ENCODE data around the gene EIF4E1B. TPM values are rescaled to one million over a fixed set of nuclear protein-coding genes. Genes with fewer than 3 reads are reported as not detected.
A peak's percentile ranks its signal among the peaks of the same experiment; 100 is the strongest.
"Not testable (repeated sequence)": the region's sequence is repeated elsewhere in the genome, so short reads cannot be mapped to it uniquely, and the experiment has no call there.

Gene EIF4E1B, protein sequence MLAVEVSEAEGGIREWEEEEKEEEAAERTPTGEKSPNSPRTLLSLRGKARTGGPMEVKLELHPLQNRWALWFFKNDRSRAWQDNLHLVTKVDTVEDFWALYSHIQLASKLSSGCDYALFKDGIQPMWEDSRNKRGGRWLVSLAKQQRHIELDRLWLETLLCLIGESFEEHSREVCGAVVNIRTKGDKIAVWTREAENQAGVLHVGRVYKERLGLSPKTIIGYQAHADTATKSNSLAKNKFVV
- total RNA-seq (2014; rRNA removed; shearing (Covaris generic)), result not detected in 2 replicates

DNA sequence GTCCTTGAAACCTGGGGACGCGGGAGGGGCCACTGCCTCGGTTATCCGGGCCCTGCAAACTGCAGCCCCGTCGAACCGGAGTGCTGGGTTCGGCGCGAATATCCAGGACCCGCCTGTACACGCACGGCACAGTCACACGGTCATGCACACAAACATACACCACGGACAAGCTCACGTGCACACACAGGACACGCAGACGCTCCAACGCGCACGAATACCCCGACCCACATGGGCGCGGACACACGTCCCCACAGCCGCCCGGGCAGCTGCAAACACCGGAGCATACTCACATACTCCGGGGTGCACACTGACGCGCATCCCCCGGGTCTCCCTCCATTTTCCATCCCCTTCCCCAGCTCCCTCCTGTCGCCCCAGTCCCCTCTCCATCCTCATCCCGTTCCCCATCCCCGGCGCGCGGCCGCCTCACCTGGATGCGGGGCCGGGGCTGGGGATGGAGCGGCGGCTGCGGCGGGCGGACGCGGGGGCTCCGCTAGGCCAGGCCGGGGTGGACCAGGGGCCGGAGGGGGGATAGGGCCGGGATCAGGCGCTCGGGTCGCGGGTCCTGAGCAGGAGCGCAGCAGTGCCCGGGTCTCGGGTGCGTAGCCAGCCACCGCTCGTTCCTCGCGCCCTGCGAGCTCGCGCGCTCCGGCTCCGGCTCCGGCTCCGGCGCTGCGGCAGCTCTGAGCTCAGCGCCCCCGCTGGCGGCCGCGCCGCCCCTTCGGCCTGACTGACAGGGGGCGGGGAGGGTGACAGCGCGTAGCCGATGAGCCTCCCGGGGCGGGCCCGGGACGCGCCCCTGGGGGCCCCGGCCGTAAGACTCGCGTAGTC is at the start of gene EIF4E1B, which contains the start of gene SNCB:
TSS of gene EIF4E1B (plus strand) at position 823 of the 828 bp plus-strand sequence. CDS start 12,113 bp downstream, outside the sequence.
TSS of gene SNCB (minus strand) at position 682 of the 828 bp plus-strand sequence. CDS start 880 bp downstream, outside the sequence.
- peak in 1 of 2 experiments; percentile 46 for DNase-seq (ENCODE audit: low read depth in 1 of 2, low spot score in 2 of 2)
- H3K27me3 ChIP-seq (replicated peaks), result peaks cover 99% of the 10 kb centered on the region

GRCh38 chr5:176581361-176581760 is 49.1 kb upstream of the EIF4E1B start:
- Histone ChIP-seq H3K27ac (no peak overlapping the region), H3K9me3 (replicated peaks) (peaks cover 14% of the 10 kb centered on the region), H3K4me3 (no peak overlapping the region), H3K27me3 (replicated peaks) (no peaks in the 10 kb centered on the region; the same call in none of the 2 replicates), H3K4me1 (replicated peaks) (no peaks in the 10 kb centered on the region), H3K36me3 (no peaks in the 10 kb centered on the region)
- DNase-seq (ENCODE audit: low read depth in 1 of 2, low spot score in 2 of 2), result no peak

More for the DNA sequence above, at the start of gene EIF4E1B, which contains the start of gene SNCB:
- Histone ChIP-seq H3K4me1 (replicated peaks) (peaks cover 14% of the 10 kb centered on the region), H3K36me3 (no peaks in the 10 kb centered on the region), H3K9me3 (replicated peaks) (no peaks in the 10 kb centered on the region), H3K27ac (no peak within 1 kb of the TSS), H3K4me3 (peak within 1 kb of the TSS; percentile 5; the same call in 1 of the 2 replicates)

DNA sequence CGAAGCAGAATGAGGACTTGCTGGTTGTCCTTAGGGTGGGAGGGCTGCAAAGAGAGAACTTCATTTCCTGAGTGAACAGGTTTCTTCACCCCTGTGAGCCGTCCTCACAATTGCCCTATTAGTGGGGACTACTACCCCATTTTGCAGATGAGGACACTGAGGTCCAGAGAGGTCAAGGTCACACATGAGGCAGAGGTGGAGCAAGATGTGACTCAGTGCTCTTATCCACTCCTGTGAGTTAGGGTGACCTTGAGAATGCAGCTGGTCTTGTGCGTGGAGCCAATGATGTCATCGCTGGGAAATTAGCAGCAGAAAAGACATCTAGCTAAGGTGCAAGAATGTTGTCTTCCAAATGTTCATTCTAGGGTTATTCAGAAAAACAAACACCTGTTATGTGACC is 47.4 kb upstream of the EIF4E1B start:
- H3K9me3 ChIP-seq (replicated peaks), result peaks cover 16% of the 10 kb centered on the region
- H3K36me3 ChIP-seq, result no peaks in the 10 kb centered on the region
- no peaks in the 10 kb centered on the region; the same call in none of the 2 replicates for H3K27me3 ChIP-seq (replicated peaks)
- no peak for DNase-seq (ENCODE audit: low read depth in 1 of 2, low spot score in 2 of 2)
- H3K4me3 ChIP-seq, result no peak overlapping the region
- no peak overlapping the region for H3K27ac ChIP-seq
- no peaks in the 10 kb centered on the region for H3K4me1 ChIP-seq (replicated peaks)

GRCh38 chr5:176587398-176587797 is 43.1 kb upstream of the EIF4E1B start:
- no peak overlapping the region for H3K27ac ChIP-seq
- no peaks in the 10 kb centered on the region; the same call in 1 of the 2 replicates for H3K27me3 ChIP-seq (replicated peaks)
- H3K36me3 ChIP-seq, result peaks cover 6% of the 10 kb centered on the region; the same call in 1 of the 2 replicates
- H3K4me3 ChIP-seq, result no peak overlapping the region
- DNase-seq (ENCODE audit: low read depth in 1 of 2, low spot score in 2 of 2), result no peak
- peaks cover 28% of the 10 kb centered on the region for H3K9me3 ChIP-seq (replicated peaks)
- no peaks in the 10 kb centered on the region for H3K4me1 ChIP-seq (replicated peaks)

GRCh38 chr5:176588297-176588696 is 42.2 kb upstream of the EIF4E1B start:
- H3K4me3 ChIP-seq, result no peak overlapping the region
- H3K9me3 ChIP-seq (replicated peaks), result peaks cover 28% of the 10 kb centered on the region
- H3K27me3 ChIP-seq (replicated peaks), result no peaks in the 10 kb centered on the region; the same call in 1 of the 2 replicates
- no peaks in the 10 kb centered on the region for H3K4me1 ChIP-seq (replicated peaks)
- H3K36me3 ChIP-seq, result peaks cover 6% of the 10 kb centered on the region; the same call in 1 of the 2 replicates
- DNase-seq (ENCODE audit: low read depth in 1 of 2, low spot score in 2 of 2), result no peak
- no peak overlapping the region for H3K27ac ChIP-seq

- Histone ChIP-seq H3K4me3 (no peak overlapping the region), H3K36me3 (peaks cover 6% of the 10 kb centered on the region; the same call in 1 of the 2 replicates), H3K27me3 (replicated peaks) (no peaks in the 10 kb centered on the region; the same call in 1 of the 2 replicates), H3K27ac (no peak overlapping the region), H3K4me1 (replicated peaks) (no peaks in the 10 kb centered on the region), H3K9me3 (replicated peaks) (peaks cover 27% of the 10 kb centered on the region)
- no peak for DNase-seq (ENCODE audit: low read depth in 1 of 2, low spot score in 2 of 2)
These were observed 41.3 kb upstream of the EIF4E1B start for GRCh38 chr5:176589039-176589769.

- DNase-seq (ENCODE audit: low read depth in 1 of 2, low spot score in 2 of 2), result no peak
- no peaks in the 10 kb centered on the region; the same call in 1 of the 2 replicates for H3K27me3 ChIP-seq (replicated peaks)
- H3K4me1 ChIP-seq (replicated peaks), result no peaks in the 10 kb centered on the region
- no peak overlapping the region for H3K4me3 ChIP-seq
- no peak overlapping the region for H3K27ac ChIP-seq
- peaks cover 17% of the 10 kb centered on the region for H3K9me3 ChIP-seq (replicated peaks)
- H3K36me3 ChIP-seq, result peaks cover 6% of the 10 kb centered on the region; the same call in 1 of the 2 replicates
These were observed 40.3 kb upstream of the EIF4E1B start for GRCh38 chr5:176590035-176590717.

DNA sequence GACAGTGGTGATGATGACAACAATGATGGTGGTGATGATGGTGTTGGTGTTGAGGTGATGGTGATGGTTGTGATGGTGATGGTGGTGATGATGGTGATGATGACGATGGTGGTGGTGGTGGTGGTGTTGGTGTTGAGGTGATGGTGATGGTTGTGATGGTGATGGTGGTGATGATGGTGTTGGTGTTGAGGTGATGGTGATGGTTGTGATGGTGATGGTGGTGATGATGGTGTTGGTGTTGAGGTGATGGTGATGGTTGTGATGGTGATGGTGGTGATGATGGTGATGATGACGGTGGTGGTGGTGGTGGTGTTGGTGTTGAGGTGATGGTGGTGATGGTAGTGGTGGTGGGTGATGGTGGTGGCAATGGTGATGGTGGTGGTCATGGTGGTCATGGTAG is 38.8 kb upstream of the EIF4E1B start:
- not testable (repeated sequence) for DNase-seq (ENCODE audit: low read depth in 1 of 2, low spot score in 2 of 2); H3K27me3 ChIP-seq (replicated peaks); H3K36me3 ChIP-seq; H3K4me1 ChIP-seq (replicated peaks); H3K27ac ChIP-seq; H3K4me3 ChIP-seq
- H3K9me3 ChIP-seq (replicated peaks), result peaks cover 13% of the 10 kb centered on the region

- Histone ChIP-seq H3K36me3 (peaks cover 6% of the 10 kb centered on the region), H3K4me3 (no peak overlapping the region), H3K27me3 (replicated peaks) (no peaks in the 10 kb centered on the region), H3K4me1 (replicated peaks) (no peaks in the 10 kb centered on the region), H3K27ac (no peak overlapping the region), H3K9me3 (replicated peaks) (peaks cover 11% of the 10 kb centered on the region)
- DNase-seq (ENCODE audit: low read depth in 1 of 2, low spot score in 2 of 2), result no peak
These were observed 37.9 kb upstream of the EIF4E1B start for GRCh38 chr5:176592573-176592972.

- Histone ChIP-seq H3K27ac (no peak overlapping the region), H3K4me1 (replicated peaks) (no peaks in the 10 kb centered on the region), H3K36me3 (peaks cover 13% of the 10 kb centered on the region), H3K9me3 (replicated peaks) (peaks cover 11% of the 10 kb centered on the region), H3K4me3 (no peak overlapping the region), H3K27me3 (replicated peaks) (no peaks in the 10 kb centered on the region)
- DNase-seq (ENCODE audit: low read depth in 1 of 2, low spot score in 2 of 2), result no peak
These were observed 37.1 kb upstream of the EIF4E1B start for GRCh38 chr5:176593273-176593869.

DNA sequence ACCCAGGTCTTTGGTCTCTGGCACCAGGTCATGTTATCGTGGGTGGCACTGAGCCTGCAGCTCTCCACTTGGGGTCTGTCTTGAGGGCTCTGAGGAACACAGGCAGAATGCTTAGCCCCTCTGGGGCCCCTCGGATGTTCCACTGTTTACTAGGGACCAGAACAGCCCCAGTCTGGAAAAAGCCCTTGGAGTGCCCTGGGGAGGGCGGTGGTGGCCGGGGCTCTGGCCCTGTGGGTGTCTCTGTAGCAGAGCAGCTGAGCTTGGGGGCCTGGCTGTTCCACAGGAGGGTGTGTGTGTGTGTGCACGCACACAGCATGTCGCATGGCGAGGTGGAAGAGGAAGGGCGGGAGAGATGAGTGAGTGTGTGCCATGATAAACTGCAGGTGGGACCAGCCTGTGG is 35.9 kb upstream of the EIF4E1B start:
- Histone ChIP-seq H3K9me3 (replicated peaks) (peaks cover 11% of the 10 kb centered on the region), H3K27me3 (replicated peaks) (no peaks in the 10 kb centered on the region), H3K36me3 (peaks cover 15% of the 10 kb centered on the region), H3K4me1 (replicated peaks) (no peaks in the 10 kb centered on the region), H3K27ac (no peak overlapping the region), H3K4me3 (no peak overlapping the region)
- DNase-seq (ENCODE audit: low read depth in 1 of 2, low spot score in 2 of 2), result no peak

DNA sequence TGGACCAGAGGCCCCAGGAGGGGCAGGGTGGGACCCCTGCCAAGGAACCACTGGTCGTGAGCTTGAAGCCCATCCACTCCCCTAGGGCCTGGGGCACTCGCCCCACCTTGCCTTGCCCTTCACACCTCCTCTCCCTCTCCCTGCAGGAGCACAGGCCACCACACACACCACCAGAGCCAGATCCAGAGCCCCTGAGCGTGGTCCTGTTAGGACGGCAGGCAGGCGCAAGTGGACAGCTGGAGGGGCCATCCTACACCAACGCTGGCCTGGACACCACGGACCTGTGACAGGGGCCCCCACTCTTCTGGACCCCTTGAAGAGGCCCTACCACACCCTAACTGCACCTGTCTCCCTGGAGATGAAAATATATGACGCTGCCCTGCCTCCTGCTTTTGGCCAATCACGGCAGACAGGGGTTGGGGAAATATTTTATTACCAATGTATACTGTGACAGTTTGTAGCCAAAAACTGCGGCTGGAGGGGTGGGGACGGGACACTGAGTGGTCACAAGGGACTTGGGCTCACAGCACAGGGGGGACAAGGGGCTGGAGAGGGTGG is 35.0 kb upstream of the EIF4E1B start:
- H3K27ac ChIP-seq, result no peak overlapping the region
- H3K4me1 ChIP-seq (replicated peaks), result no peaks in the 10 kb centered on the region
- H3K4me3 ChIP-seq, result no peak overlapping the region
- peaks cover 15% of the 10 kb centered on the region for H3K36me3 ChIP-seq
- peaks cover 8% of the 10 kb centered on the region for H3K9me3 ChIP-seq (replicated peaks)
- H3K27me3 ChIP-seq (replicated peaks), result no peaks in the 10 kb centered on the region
- no peak for DNase-seq (ENCODE audit: low read depth in 1 of 2, low spot score in 2 of 2)

Measured in SJSA1 (cell line).